HL-60 (cell line): ENCODE results near the gene CYP1A2.

Experiments used
- CTCF ChIP-seq: IDR thresholded peaks from one replicate; pipeline ENCODE4 v1.5.1; 2011; ENCODE audit warnings: low read length, control low read depth, inconsistent platforms; ENCODE audit not compliant: insufficient read depth
- GABPA ChIP-seq: IDR thresholded peaks from 2 replicates; pipeline ENCODE4 v1.6.1; 2012; ENCODE audit warnings: low read depth
- POLR2AphosphoS5 ChIP-seq: IDR thresholded peaks from 2 replicates; pipeline ENCODE4 v1.6.1; 2012; ENCODE audit warnings: low read depth
- REST ChIP-seq: IDR thresholded peaks from 2 replicates; pipeline ENCODE4 v1.6.1; 2012; ENCODE audit warnings: low read depth; ENCODE audit not compliant: insufficient replicate concordance
- SPI1 ChIP-seq: IDR thresholded peaks from 2 replicates; pipeline ENCODE4 v1.6.1; 2012; ENCODE audit warnings: low read depth, mild to moderate bottlenecking, borderline replicate concordance

- TF ChIP-seq CTCF: no peak
- TF ChIP-seq POLR2AphosphoS5: no peak
- TF ChIP-seq REST: no peak
- TF ChIP-seq GABPA: no peak
- TF ChIP-seq SPI1: no peak
These were observed 39.6 kb upstream of the CYP1A2 start for GRCh38 chr15:74709011-74709410.
